ENCODE measurements around the gene GVQW3.

- no peak for TF ChIP-seq CTCF (conservative IDR thresholded peaks at IDR 0.05; ENCODE audit: low read depth, low read length)
- no peak for TF ChIP-seq EZH2 (IDR thresholded peaks at IDR 0.05; ENCODE audit: borderline replicate concordance, low read depth, low read length, poor library complexity, severe bottlenecking)
Observed at GRCh38 chr11:76376746-76377558, 4.2 kb upstream of the GVQW3 start.
